K562 (cell line): ENCODE measurements around the gene ATP5F1D. TPM values are rescaled to one million over a fixed set of nuclear protein-coding genes. Genes with fewer than 3 reads are reported as not detected.

Experiments
- CSDE1 ChIP-seq, 2 experiments: fragments of 450-650 bp; IDR thresholded peaks; 2 replicates each; pipeline ENCODE4 v1.6.1; 2016; ENCODE audit warnings: mild to moderate bottlenecking in 1 of 2
- DACH1 ChIP-seq: fragments of 450-650 bp; IDR thresholded peaks from 2 replicates; pipeline ENCODE4 v1.6.1; 2018; ENCODE audit not compliant: partially characterized antibody
- ETV1 ChIP-seq: fragments of 450-650 bp; conservative IDR thresholded peaks from 2 replicates; pipeline ENCODE4 v1.6.1; 2016; ENCODE audit warnings: missing genetic modification characterization, control low read depth, low read depth, missing compliant biosample characterization
- PHF8 ChIP-seq: fragments of 200-600 bp; sonication (generic); IDR thresholded peaks from 2 replicates; pipeline ENCODE4 v1.6.1; 2012; ENCODE audit warnings: mixed run types, mild to moderate bottlenecking, inconsistent platforms, low read length, moderate library complexity, borderline replicate concordance
- RBBP5 ChIP-seq: fragments of 200-600 bp; sonication (generic); IDR thresholded peaks from 2 replicates; pipeline ENCODE4 v1.6.1; 2012; ENCODE audit warnings: borderline replicate concordance, mild to moderate bottlenecking, low read length, control low read depth, inconsistent platforms; ENCODE audit not compliant: insufficient read depth, poor library complexity, severe bottlenecking
- RBFOX2 ChIP-seq: fragments of 200-400 bp; formaldehyde crosslinking; IDR thresholded peaks from 2 replicates; pipeline ENCODE4 v1.6.1; 2017; ENCODE audit warnings: low read depth, mild to moderate bottlenecking, low read length, moderate library complexity
- RFX5 ChIP-seq: IDR thresholded peaks from 2 replicates; pipeline ENCODE4 v1.6.1; 2011; ENCODE audit warnings: low read depth, mild to moderate bottlenecking, improper control_type of control experiment, low read length
- SMAD2 ChIP-seq: fragments of 150-350 bp; IDR thresholded peaks from 2 replicates; pipeline ENCODE4 v1.6.1; 2014; ENCODE audit warnings: low read depth, mild to moderate bottlenecking, low read length
- YY1 ChIP-seq, 3 experiments: IDR thresholded peaks; 2 replicates each; pipeline ENCODE4 v1.6.1; 2011; ENCODE audit warnings: low read length in 2 of 3, mild to moderate bottlenecking in 2 of 3, moderate library complexity in 2 of 3, borderline replicate concordance in 1 of 3, control low read depth in 1 of 3, low read depth in 1 of 3; ENCODE audit not compliant: insufficient read depth in 3 of 3, insufficient replicate concordance in 2 of 3, control insufficient read depth in 1 of 3, insufficient read length in 1 of 3; ENCODE audit errors: extremely low read depth in 1 of 3
- polyA plus RNA-seq, 8 experiments: library from polyadenylated mRNA; depleted of rRNA in 4 of 8; stranded (reverse) in 5 of 8; unstranded in 3 of 8; fragments of >200 nt; fragmentation: Nextera tagmentation in 2 of 8; fragmentation: Illumina TruSeq in 1 of 8; extraction: Ambion mirVana in 2 of 8; extraction: Trizol in 1 of 8; gene quantifications; 2 replicates each; pipeline versions ENCODE4 v1.2.1 to v1.2.3, GENCODE V29; 2011 to 2014; ENCODE audit warnings: inconsistent platforms in 1 of 8, missing spikeins in 1 of 8
- total RNA-seq, 7 experiments: library from RNA; depleted of rRNA in 6 of 7; stranded (reverse); fragments of >200 nt in 6 of 7; fragmentation: Illumina TruSeq in 2 of 7; extraction: Trizol in 2 of 7; gene quantifications; 2 replicates each; pipeline versions ENCODE4 v1.2.1 to v1.2.3, GENCODE V29; 2011 to 2021; ENCODE audit warnings: low replicate concordance in 1 of 7
- TF ChIP-seq, protein P1 (sequence below): sonication (generic); formaldehyde crosslinking; IDR thresholded peaks from 2 replicates; pipeline ENCODE4 v1.8.1; 2023; ENCODE audit warnings: mild to moderate bottlenecking, missing genetic modification reagents
- TF ChIP-seq, protein P2 (sequence below): fragments of 250-450 bp; sonication (Bioruptor Pico); IDR thresholded peaks from 2 replicates; pipeline ENCODE4 v1.4.0; 2020
- TF ChIP-seq, protein P3 (sequence below): conservative IDR thresholded peaks from 2 replicates; pipeline ENCODE4 v1.6.1; 2011; ENCODE audit warnings: low read depth, mild to moderate bottlenecking, low read length; ENCODE audit not compliant: control insufficient read depth

Gene ATP5F1D
- total and polyA plus RNA-seq, 9 of the 15 experiments (the other 6 are each of a cell fraction or from before 2014, with no cell fraction given): 3.9 to 409 (median 36.8) TPM

DNA sequence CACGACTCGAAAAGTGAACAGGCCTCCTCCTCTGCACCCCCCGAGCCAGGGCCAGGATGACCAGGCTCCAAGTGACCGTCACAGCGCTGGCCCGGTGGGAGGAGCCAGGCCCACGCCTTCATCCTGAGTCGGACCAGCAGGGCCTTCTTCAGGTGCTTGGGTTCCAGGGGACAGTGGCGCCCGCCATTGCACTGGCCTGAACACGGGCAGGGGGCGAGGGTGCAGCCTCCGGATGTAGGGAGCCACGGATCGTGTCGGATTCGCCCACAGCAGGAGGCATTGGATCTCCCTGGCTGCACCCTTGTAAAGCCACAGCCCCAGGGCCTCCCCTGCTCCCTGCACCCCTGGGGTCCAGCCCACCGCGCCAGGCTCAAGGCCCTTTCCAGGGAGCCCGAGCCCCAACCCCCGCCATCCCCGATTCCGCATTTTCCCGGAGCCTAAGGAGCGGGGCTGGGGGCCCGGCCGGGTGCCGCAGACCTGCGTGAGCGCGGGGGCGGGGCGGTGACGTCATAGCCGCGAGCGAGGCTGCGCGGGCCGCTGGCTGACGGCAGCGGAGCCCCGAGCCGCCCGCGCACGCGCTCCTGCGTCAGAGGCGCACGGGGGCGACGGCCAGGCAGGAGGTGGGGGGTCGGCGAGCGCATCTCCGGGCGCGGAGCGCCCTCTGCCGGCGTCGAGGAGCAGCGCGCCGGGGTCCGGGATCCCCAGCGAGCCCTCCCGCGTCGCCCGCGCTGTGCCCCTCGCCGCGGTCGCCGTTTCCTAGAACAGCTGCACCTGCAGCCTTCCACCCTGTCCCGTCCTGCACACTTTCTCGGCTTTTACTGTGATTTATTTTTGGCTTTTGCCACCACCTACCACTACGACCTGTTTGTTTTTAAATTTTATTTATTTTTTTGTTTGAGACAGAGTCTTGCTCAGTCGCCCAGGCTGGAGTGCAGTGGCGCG, 1.5 kb upstream of the ATP5F1D start (continued):
- TF ChIP-seq, protein P1, sequence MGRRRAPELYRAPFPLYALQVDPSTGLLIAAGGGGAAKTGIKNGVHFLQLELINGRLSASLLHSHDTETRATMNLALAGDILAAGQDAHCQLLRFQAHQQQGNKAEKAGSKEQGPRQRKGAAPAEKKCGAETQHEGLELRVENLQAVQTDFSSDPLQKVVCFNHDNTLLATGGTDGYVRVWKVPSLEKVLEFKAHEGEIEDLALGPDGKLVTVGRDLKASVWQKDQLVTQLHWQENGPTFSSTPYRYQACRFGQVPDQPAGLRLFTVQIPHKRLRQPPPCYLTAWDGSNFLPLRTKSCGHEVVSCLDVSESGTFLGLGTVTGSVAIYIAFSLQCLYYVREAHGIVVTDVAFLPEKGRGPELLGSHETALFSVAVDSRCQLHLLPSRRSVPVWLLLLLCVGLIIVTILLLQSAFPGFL (CRISPR knock-in tag): no peak
- TF ChIP-seq, protein P2, sequence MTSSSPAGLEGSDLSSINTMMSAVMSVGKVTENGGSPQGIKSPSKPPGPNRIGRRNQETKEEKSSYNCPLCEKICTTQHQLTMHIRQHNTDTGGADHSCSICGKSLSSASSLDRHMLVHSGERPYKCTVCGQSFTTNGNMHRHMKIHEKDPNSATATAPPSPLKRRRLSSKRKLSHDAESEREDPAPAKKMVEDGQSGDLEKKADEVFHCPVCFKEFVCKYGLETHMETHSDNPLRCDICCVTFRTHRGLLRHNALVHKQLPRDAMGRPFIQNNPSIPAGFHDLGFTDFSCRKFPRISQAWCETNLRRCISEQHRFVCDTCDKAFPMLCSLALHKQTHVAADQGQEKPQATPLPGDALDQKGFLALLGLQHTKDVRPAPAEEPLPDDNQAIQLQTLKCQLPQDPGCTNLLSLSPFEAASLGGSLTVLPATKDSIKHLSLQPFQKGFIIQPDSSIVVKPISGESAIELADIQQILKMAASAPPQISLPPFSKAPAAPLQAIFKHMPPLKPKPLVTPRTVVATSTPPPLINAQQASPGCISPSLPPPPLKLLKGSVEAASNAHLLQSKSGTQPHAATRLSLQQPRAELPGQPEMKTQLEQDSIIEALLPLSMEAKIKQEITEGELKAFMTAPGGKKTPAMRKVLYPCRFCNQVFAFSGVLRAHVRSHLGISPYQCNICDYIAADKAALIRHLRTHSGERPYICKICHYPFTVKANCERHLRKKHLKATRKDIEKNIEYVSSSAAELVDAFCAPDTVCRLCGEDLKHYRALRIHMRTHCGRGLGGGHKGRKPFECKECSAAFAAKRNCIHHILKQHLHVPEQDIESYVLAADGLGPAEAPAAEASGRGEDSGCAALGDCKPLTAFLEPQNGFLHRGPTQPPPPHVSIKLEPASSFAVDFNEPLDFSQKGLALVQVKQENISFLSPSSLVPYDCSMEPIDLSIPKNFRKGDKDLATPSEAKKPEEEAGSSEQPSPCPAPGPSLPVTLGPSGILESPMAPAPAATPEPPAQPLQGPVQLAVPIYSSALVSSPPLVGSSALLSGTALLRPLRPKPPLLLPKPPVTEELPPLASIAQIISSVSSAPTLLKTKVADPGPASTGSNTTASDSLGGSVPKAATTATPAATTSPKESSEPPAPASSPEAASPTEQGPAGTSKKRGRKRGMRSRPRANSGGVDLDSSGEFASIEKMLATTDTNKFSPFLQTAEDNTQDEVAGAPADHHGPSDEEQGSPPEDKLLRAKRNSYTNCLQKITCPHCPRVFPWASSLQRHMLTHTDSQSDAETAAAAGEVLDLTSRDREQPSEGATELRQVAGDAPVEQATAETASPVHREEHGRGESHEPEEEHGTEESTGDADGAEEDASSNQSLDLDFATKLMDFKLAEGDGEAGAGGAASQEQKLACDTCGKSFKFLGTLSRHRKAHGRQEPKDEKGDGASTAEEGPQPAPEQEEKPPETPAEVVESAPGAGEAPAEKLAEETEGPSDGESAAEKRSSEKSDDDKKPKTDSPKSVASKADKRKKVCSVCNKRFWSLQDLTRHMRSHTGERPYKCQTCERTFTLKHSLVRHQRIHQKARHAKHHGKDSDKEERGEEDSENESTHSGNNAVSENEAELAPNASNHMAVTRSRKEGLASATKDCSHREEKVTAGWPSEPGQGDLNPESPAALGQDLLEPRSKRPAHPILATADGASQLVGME: no peak; the same call in 1 of the 2 replicates
- TF ChIP-seq RBBP5 (peak; percentile 84), DACH1 (no peak), RFX5 (peak; percentile 55; the same call in 1 of the 2 replicates), YY1 (IDR thresholded peaks at IDR 0.05; ENCODE audit: borderline replicate concordance in 1 of 3, control insufficient read depth in 1 of 3, extremely low read depth in 1 of 3, insufficient read depth in 3 of 3, insufficient read length in 1 of 3, insufficient replicate concordance in 2 of 3, low read depth in 1 of 3, low read length in 2 of 3) (peak in 2 of 3 experiments; percentile 17 to 57), SMAD2 (no peak), PHF8 (peak; percentile 74; the same call in 1 of the 2 replicates), RBFOX2 (peak; percentile 73), CSDE1 (IDR thresholded peaks at IDR 0.05) (no peak), ETV1 (tag) (no peak)
- TF ChIP-seq, protein P3, sequence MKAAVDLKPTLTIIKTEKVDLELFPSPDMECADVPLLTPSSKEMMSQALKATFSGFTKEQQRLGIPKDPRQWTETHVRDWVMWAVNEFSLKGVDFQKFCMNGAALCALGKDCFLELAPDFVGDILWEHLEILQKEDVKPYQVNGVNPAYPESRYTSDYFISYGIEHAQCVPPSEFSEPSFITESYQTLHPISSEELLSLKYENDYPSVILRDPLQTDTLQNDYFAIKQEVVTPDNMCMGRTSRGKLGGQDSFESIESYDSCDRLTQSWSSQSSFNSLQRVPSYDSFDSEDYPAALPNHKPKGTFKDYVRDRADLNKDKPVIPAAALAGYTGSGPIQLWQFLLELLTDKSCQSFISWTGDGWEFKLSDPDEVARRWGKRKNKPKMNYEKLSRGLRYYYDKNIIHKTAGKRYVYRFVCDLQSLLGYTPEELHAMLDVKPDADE: no peak
